ENCODE measurements around the gene ALOX5.
"Not testable (repeated sequence)": the region's sequence is repeated elsewhere in the genome, so short reads cannot be mapped to it uniquely, and the experiment has no call there.

ALOX5 gene

GRCh38 chr10:45374350-45375052, 485 bp downstream of the ALOX5 start:
- DNase-seq (ENCODE audit: low spot score): no peak

GRCh38 chr10:45375101-45375500, 1.1 kb downstream of the ALOX5 start:
- no peak for DNase-seq (ENCODE audit: low spot score)

- no peak for DNase-seq (ENCODE audit: low spot score)
Observed at GRCh38 chr10:45375716-45376231, 1.8 kb downstream of the ALOX5 start.

DNA sequence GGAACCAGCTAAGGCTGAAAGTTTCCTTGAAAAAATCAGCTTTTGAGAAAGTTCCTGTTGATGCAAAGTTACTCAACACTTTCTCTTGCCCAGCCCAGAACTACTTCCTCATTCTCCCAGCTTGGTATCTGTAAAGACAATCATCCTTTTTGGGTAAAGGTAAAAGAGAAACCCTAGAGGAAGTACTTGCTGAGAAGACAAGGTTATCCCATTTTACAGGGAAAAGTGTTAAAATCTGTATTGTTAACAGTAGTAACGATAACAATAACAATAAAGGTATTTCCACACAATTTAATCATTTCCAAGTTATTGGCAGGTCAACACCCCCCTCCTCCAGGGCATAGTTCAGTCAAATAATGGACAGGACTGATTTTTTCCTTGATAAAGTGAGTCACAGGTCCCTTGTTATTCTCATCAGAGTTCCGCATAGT, 2.4 kb downstream of the ALOX5 start:
- DNase-seq (ENCODE audit: low spot score): no peak

- no peak for DNase-seq (ENCODE audit: low spot score)
Observed at GRCh38 chr10:45377321-45377720, 3.3 kb downstream of the ALOX5 start.

DNA sequence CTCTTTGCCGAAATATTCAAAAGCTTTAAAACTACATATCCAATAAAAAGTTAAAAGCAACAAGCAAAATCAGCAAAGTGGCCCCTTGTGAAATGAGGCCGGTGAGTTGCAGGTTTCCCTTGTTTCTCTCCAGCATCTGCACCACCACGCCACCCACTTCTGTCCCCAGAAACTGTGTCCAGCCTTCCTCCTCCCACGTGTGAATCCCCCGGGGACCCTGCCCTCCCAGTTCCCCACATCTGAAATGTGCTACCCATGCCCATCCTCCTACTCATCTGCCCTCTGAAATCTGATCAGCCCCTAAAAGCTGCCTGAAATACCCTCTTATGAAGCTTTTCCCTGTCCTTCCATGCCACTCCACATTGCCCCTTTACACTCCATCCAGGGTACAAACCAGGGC, 3.8 kb downstream of the ALOX5 start:
- no peak for DNase-seq (ENCODE audit: low spot score)

DNA sequence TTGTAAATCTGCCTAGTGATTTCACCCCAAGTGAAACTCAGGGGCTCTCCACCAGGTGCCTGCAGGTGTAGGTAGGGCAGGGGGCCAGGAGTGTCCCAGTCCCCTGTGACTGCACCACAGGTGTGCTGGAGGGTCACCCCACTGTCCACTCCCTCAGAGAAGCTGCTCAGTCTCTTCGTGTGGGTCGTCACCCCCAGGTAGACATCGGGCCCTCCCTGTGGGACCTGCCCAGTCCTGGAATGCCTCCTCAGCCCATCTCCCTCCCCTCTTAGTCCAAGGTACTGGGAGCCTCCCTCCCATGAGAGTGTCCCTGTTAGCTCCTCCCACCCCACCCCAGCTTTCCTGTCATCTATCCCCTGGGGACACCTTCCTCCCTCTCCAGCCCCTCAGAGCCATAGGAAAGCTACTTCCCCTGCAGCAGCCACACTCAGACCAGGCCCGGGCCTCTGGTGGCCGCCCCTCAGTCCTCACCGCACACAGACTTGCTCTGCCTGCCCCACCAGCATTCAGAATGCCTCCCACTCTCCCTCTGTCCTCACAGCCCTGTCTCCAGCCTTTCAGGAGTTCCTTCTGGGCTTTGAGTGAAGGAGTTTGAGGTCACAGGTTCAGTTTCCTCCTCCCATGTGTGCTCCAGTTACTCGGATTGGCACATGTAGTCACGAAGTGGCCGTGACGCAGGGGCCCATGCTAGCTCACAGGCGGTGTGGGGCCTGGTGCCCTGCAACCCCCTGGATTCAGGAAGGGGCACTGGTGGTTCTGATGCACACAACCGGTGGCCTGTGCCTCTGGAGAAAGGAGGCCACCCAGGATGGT, 5.1 kb downstream of the ALOX5 start:
- DNase-seq (ENCODE audit: low spot score): no peak

GRCh38 chr10:45379891-45380540, 6.0 kb downstream of the ALOX5 start:
- no peak for DNase-seq (ENCODE audit: low spot score)

GRCh38 chr10:45380903-45381620, 7.0 kb downstream of the ALOX5 start:
- no peak for DNase-seq (ENCODE audit: low spot score)

GRCh38 chr10:45382591-45382990, 8.6 kb downstream of the ALOX5 start:
- no peak for DNase-seq (ENCODE audit: low spot score)

DNA sequence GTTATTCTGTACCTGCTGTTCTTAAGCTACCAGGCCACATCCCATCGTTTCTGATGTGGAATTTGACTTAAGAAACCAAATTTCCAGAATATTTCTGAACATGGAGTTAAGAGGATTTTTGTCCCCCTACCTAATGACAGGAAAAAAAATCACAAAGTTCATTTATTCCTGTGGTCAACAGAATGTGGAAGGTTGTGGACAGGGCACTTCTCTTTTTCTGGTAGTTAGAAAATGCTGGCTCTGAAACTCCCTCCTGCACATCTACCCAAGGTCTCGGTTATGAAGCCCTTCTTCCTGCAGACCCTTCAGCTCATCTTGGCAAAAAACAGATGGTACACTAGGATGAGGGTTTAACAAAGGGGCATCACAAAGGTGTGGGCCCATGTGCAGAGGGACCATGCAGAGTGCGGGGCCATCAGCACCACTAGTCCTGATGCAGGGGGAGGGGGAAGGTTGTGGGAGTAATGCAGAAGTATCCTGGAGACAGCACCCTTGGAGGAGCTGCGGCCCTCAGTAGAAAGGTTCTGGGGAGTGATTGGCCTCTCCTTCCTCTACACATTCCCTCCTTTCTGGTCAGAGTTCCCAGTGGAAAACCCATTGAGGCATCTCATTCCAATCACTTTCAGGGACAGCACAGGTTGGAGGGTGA, 9.8 kb downstream of the ALOX5 start:
- no peak for DNase-seq (ENCODE audit: low spot score)

DNA sequence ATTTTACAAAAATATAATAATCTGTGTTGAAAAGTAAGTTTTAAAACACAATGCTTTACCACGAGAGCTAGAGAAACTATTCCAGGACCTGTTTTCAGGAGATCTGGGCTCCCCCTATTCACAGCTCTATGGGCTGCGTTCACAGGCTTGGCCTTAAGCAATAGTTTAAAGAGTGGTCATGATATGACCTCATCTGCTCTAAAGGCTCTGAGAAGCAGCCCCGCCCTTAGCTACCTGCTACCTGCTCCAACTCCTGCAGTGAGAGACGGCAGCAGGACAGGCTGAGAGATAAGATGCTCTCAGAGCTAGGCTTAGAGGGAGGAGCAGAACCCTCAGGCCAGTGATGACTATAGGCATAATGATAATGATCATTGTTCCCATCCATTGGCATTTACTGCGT, 12.6 kb downstream of the ALOX5 start:
- no peak for DNase-seq (ENCODE audit: low spot score)

- no peak for DNase-seq (ENCODE audit: low spot score)
Observed at GRCh38 chr10:45387096-45387893, 13.3 kb downstream of the ALOX5 start.

GRCh38 chr10:45389671-45390070, 15.7 kb downstream of the ALOX5 start:
- DNase-seq (ENCODE audit: low spot score): not testable (repeated sequence)

DNA sequence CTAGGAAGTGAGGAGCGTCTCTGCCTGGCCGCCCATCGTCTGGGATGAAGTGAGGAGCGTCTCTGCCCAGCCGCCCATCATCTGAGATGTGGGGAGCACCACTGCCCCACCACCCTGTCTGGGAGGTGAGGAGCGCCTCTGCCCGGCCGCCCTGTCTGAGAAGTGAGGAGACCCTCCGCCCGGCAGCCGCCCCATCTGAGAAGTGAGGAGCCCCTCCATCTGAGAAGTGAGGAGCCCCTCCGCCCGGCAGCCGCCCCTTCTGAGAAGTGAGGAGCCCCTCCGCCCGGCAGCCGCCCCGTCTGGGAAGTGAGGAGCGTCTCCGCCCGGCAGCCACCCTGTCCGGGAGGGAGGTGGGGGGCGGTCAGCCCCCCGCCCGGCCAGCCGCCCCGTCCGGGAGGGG, 17.6 kb downstream of the ALOX5 start:
- not testable (repeated sequence) for DNase-seq (ENCODE audit: low spot score)

DNA sequence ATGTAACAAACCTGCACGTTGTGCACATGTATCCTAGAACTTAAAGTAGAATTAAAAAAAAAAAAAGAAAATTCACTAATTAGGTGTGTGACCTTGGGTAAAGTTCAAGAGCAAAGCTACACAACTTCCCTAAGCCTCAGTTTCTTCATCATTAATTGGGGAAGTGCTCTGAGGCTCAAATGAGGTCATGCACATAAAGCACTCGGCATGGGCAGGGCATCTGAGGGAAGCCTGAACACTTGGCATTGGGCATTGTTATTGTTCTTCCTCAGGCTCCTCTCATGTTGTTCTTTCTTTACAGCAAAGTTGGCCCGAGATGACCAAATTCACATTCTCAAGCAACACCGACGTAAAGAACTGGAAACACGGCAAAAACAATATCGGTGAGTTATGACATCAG, 21.5 kb downstream of the ALOX5 start:
- no peak for DNase-seq (ENCODE audit: low spot score)

DNA sequence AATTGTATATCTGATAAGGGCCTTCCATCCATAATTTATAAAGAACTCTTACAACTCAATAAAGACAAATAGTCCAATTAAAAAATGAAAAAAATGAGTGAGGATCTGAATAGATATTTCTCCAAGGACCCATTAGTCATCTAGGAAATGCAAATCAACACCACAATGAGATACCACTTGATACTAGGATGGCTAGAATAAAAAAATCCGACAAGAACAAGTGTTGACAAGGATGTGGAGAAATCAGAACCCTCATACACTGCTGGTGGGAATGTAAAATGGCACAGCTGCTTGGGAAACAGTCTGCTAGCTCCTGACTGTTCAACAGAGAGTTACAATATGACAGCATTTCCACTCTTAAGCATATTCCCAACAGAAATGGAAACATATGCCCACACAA, 24.6 kb downstream of the ALOX5 start:
- DNase-seq (ENCODE audit: low spot score): no peak

- no peak for DNase-seq (ENCODE audit: low spot score)
Observed at GRCh38 chr10:45399113-45399512, 25.1 kb downstream of the ALOX5 start.

- peak; percentile 49 for DNase-seq (ENCODE audit: low spot score)
Observed at GRCh38 chr10:45403151-45403550, 29.1 kb downstream of the ALOX5 start.

DNA sequence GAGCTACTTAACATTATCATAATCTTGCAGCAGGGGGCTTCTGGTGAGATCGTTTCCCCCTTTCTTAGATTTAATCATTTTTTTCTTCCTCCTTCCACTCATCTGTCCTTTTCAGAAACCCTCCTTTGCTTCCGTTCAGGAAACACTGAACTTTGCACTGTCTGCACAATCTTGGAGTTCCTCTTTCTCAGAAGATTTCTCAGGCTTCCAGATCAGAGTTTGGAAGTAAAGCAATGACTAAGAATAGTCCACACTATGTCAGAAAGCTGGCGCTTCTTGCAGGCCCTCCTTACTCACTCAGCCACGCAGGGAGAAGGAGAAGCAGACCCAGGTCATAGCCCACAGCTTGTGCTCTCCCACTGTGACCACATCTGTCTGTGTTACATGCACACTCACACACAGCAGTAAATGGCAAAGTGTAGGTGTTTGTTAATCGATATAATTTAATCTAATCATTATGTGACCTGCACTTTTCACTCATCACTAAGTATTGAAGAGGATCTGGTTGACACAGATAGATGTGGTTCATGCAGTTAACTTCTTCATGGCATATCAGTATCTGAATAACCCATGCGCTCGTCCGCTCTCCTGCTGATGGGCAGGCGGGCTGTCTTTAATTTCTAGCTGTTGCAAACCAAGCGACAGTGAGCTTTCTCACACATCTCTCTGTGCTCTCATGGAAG, 30.2 kb downstream of the ALOX5 start:
- no peak for DNase-seq (ENCODE audit: low spot score)

All from RKO (cell line).